Measurements from ENCODE around the gene TSPAN33.

The TSPAN33 gene

DNA sequence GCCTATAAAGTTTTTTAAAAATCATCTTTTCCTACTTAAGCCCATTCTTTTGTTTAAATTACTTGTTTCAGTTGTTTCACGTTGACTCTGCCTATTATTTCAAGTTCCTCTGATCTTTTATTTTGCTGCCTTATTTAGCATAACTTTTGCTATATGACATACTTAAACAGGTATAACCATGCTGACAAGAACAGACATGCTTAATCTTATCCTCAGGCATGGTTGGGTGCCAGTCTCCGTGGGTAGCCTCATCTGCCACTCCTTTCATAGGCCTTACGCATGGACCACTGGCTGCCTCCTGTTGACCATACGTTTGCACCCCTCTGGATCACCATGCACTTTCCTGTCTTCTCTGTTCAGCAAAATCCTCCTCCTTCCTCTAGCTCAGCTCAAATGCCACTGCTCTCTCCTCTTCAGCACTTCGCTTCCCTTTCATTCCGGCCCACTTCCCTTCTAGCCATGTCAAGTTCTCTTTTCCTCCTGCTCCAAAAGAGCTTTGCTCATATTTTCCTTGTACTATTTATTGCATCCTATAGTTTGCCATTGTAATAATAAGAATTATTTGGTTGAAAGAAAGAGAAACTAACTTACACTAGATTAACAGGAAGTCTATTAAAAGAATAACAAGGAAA is 10.0 kb upstream of the TSPAN33 start:
- no peak overlapping the region for H3K4me3 ChIP-seq (ENCODE audit: low read depth, low read length)
- no peak for DNase-seq (ENCODE audit: low read depth)
- TF ChIP-seq, protein P1, sequence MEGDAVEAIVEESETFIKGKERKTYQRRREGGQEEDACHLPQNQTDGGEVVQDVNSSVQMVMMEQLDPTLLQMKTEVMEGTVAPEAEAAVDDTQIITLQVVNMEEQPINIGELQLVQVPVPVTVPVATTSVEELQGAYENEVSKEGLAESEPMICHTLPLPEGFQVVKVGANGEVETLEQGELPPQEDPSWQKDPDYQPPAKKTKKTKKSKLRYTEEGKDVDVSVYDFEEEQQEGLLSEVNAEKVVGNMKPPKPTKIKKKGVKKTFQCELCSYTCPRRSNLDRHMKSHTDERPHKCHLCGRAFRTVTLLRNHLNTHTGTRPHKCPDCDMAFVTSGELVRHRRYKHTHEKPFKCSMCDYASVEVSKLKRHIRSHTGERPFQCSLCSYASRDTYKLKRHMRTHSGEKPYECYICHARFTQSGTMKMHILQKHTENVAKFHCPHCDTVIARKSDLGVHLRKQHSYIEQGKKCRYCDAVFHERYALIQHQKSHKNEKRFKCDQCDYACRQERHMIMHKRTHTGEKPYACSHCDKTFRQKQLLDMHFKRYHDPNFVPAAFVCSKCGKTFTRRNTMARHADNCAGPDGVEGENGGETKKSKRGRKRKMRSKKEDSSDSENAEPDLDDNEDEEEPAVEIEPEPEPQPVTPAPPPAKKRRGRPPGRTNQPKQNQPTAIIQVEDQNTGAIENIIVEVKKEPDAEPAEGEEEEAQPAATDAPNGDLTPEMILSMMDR (IDR thresholded peaks at IDR 0.05; ENCODE audit: control insufficient read depth, extremely low read depth, insufficient read depth) = no peak

DNA sequence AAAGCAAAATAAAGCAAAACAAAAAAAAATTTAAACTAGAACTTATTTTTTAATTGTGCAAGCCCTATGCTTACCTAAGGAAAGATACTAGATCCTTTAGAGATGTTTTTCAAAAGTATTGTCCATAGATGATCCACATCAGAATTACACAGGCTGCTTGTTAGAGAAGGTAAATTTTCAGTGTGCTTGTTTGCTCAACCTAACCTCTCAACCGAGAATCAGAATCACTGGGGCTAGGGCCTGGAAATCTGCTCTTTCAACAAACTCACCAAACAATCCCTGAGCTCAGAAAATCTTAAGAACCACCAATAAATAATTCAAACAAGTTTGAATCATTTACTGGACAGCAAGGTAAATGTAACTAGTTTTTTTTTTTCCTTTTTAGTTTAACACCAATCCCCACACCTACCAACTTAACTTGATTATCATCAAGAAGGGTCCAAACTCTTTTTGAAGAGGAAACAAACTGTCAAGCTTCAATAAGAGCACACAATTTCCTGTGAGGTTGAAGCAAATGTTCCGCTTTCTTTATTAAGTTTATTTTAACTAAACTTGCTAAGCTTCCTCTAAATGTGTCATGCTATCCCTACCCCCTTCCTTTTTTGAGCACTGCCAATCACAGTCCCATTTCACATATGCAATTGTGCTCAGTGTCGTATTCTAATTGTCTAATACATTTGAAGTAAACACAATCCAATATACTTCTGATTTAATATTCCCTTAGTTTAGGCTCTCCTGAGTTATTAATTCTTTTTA is 7.4 kb upstream of the TSPAN33 start:
- no peak overlapping the region for H3K4me3 ChIP-seq (ENCODE audit: low read depth, low read length)
- no peak for DNase-seq (ENCODE audit: low read depth)

DNA sequence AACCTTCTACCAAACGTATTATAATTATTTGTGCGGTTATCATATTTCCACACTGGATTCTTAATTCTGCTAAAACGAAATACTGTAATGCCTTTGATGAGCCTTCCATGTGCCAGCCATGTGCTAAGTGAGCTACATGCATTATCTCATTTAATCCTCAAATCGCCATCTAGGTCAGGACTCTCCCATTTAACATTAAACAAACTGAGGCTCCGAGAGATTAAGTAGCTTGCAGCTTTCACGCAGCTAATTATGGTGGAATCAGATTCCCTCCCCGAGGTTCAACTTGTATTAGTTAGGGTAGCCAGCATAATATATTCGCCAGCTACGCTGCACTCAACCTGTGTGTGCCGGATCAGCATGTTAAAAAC is 798 bp upstream of the TSPAN33 start:
- TF ChIP-seq, protein P1 (IDR thresholded peaks at IDR 0.05; ENCODE audit: control insufficient read depth, extremely low read depth, insufficient read depth) = no peak
- H3K4me3 ChIP-seq (ENCODE audit: low read depth, low read length) = peak overlapping the region; percentile 74

More for the DNA sequence above, 7.4 kb upstream of the TSPAN33 start:
- TF ChIP-seq, protein P1 (IDR thresholded peaks at IDR 0.05; ENCODE audit: control insufficient read depth, extremely low read depth, insufficient read depth) = no peak

DNA sequence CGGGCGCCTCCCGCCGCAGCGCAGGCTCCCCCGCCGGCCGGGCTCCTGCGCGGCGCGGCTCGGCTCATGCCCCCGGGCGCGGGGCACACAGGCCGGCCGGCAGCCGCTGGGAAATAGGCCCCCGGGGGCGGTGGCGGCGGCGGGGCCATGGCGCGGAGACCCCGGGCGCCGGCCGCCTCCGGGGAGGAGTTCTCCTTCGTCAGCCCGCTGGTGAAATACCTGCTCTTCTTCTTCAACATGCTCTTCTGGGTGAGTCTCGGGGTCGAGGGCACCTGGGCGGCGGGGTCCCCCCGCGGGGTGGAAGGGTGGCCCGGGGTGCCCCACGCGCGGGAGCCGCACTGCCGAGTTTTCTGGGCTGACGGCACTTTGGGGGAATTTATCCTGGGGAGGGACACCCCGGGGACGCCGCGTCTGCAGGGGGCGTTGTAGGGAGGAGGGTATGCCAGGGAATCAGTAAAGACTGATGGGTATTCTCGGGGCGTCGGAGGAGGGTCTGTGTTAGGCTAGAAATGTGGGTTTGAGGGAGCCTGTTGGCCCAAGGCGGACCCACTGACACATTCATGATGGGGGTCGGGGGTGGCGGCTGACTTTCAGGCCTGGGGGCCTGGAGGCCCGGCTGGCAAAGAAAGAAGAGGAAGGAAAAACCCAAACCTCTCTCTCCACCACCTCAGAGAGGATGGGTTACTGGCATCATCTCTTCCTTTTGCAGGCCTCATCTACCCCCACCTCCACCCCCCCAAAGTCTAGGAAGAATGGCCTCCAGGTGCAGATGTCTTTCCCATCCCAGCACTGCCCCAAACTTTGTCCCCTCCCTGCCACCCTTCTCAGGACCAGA is 544 bp downstream of the TSPAN33 start:
- no peak for DNase-seq (ENCODE audit: low read depth)
- peak overlapping the region; percentile 78 for H3K4me3 ChIP-seq (ENCODE audit: low read depth, low read length)
- TF ChIP-seq, protein P1 (IDR thresholded peaks at IDR 0.05; ENCODE audit: control insufficient read depth, extremely low read depth, insufficient read depth) = peak; percentile 40

More for the DNA sequence above, 798 bp upstream of the TSPAN33 start:
- no peak for DNase-seq (ENCODE audit: low read depth)

DNA sequence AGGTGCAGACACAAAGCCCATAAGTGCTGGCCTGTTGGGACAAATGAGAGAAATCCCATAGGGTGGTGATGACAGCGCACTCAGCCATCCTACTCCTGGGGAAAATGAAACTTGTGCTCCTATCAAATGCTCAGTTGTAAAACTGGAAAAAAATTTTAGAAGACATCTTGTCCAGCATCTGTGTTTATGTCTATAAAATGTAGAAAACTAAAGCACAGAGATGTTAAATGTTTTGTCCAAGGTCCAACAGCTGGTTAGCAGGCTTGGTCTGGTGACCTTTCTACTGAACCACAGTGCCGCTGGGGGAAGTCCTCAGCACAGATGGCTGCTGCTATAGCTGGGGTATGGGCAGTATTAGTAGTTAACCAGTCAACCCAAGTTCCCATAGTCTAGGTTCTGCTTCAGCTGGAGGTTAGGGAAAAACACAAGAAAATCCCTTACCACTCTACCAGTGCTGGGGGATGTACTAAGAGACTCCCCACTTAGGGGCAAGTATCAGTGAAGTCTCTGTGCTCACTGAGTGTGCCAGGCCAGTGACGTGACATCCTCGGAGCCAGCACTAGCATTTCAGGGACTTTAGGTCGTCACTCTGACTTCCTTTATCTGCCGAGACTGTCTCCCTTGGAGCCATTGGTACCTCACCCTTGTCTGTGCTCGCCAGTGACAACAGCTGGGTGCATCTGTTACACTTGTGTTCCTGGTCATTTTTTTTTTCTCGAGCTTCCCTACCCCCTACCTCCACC is 1.9 kb downstream of the TSPAN33 start:
- H3K4me3 ChIP-seq (ENCODE audit: low read depth, low read length) = no peak overlapping the region
- DNase-seq (ENCODE audit: low read depth) = no peak
- TF ChIP-seq, protein P1 (IDR thresholded peaks at IDR 0.05; ENCODE audit: control insufficient read depth, extremely low read depth, insufficient read depth) = no peak

DNA sequence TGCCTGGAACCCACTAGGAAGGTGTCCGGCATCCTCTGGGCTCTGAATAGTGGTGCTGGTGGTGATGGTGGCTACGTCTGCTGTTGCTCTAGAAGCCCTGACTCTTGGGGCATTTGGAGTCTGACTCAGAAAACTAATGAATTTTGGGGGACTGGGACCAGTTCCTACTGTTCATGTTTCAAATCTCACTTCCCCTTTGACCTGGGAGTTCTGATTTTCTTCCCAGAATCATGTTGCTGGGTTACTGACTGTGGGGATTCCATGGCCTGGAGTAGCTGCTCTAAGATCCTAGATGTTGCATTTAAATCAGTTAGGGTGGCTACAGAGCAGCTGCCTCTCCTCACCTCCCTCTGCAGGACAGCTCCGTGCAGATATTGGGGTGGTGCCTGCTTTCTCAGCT is 3.2 kb downstream of the TSPAN33 start:
- no peak overlapping the region for H3K4me3 ChIP-seq (ENCODE audit: low read depth, low read length)
- TF ChIP-seq, protein P1 (IDR thresholded peaks at IDR 0.05; ENCODE audit: control insufficient read depth, extremely low read depth, insufficient read depth) = no peak
- no peak for DNase-seq (ENCODE audit: low read depth)

Measured in LNCaP clone FGC (cell line).